ENCODE measurements around the gene APLNR. TPM values are rescaled to one million over a fixed set of nuclear protein-coding genes. Genes with fewer than 3 reads are reported as not detected.

The APLNR gene
- total RNA-seq, 1 experiment from 2014 or later, result not detected

- TF ChIP-seq REST (IDR thresholded peaks at IDR 0.05; ENCODE audit: low read depth) (no peak), CBX3 (IDR thresholded peaks at IDR 0.05; ENCODE audit: low read depth) (no peak)
Observed at GRCh38 chr11:57213342-57214097, 23.5 kb downstream of the APLNR start (continued).

GRCh38 chr11:57210781-57211180, 26.3 kb downstream of the APLNR start:
- no peak overlapping the region for H3K27ac ChIP-seq (ENCODE audit: low read depth, low read length)
- DNase-seq (ENCODE audit: low read depth, low spot score) (no peak), ATAC-seq (no peak)
- no TSS peak for BruUV-seq (replicated peaks)
- no peaks in the 10 kb centered on the region for H4K20me1 ChIP-seq (ENCODE audit: insufficient read depth)
- no peaks in the 10 kb centered on the region for H3K9me3 ChIP-seq (ENCODE audit: control insufficient read depth in 1 of 2, insufficient read depth in 1 of 2, low read depth in 1 of 2, low read length in 2 of 2)
- POLR2A ChIA-PET, result no interaction called here
- intact Hi-C loops (cut with micrococcal nuclease), result no loop called here
- H3K4me1 ChIP-seq (ENCODE audit: control insufficient read depth in 1 of 2, insufficient read depth in 2 of 2, low read length in 2 of 2), result no peaks in the 10 kb centered on the region
- no peak overlapping the region for H3K4me2 ChIP-seq (ENCODE audit: low read length)
- RAD21 ChIA-PET (ENCODE audit: low non-redundant PET in 1 of 2, low total read pairs in 2 of 2, uncharacterized antibody in 2 of 2, unreplicated experiment in 2 of 2), result no interaction called here
- CTCF ChIA-PET, result no interaction called here
- H2AFZ ChIP-seq (ENCODE audit: low read depth, low read length, poor library complexity, severe bottlenecking), result no peak overlapping the region
- TF ChIP-seq ELF1 (IDR thresholded peaks at IDR 0.05; ENCODE audit: borderline replicate concordance, low read depth), result no peak
- no peak for TF ChIP-seq JUND (IDR thresholded peaks at IDR 0.05)
- no peak for TF ChIP-seq CTCF (IDR thresholded peaks at IDR 0.05 in 2 of 3, conservative IDR thresholded peaks at IDR 0.05 in 1 of 3; ENCODE audit: borderline replicate concordance in 1 of 3, insufficient read depth in 1 of 3, low read depth in 2 of 3, low read length in 2 of 3)
- no peak for TF ChIP-seq EZH2phosphoT487 (IDR thresholded peaks at IDR 0.05; ENCODE audit: borderline replicate concordance)
- H3K79me2 ChIP-seq (ENCODE audit: insufficient read depth, low read length), result no peaks in the 10 kb centered on the region
- H3K9ac ChIP-seq (ENCODE audit: low read length), result no peak overlapping the region
- no peaks in the 10 kb centered on the region for H3K36me3 ChIP-seq (ENCODE audit: control insufficient read depth in 1 of 2, insufficient read depth in 2 of 2, low read length in 2 of 2)
- H3K27me3 ChIP-seq (ENCODE audit: insufficient read depth, low read length), result peaks cover 5% of the 10 kb centered on the region; the same call in 1 of the 2 replicates
- no peaks in the 10 kb centered on the region for H3K9me2 ChIP-seq (ENCODE audit: insufficient read depth)
- H3K4me3 ChIP-seq (replicated peaks in 1 of 2; ENCODE audit: low read depth in 1 of 2, low read length in 2 of 2), result no peak overlapping the region

Measured in HCT116 (cell line).